GM19397 (cell line): ENCODE data around the gene ATP8A2.
"Not testable (repeated sequence)": the region's sequence is repeated elsewhere in the genome, so short reads cannot be mapped to it uniquely, and the experiment has no call there.

ENCODE experiments used
- ATAC-seq: cut with Tn5 transposase; IDR thresholded peaks from one replicate; pipeline ENCODE4 v1.9.1; 2021; ENCODE audit warnings: mild to moderate bottlenecking, moderate library complexity; ENCODE audit not compliant: unreplicated experiment

ATP8A2 gene

DNA sequence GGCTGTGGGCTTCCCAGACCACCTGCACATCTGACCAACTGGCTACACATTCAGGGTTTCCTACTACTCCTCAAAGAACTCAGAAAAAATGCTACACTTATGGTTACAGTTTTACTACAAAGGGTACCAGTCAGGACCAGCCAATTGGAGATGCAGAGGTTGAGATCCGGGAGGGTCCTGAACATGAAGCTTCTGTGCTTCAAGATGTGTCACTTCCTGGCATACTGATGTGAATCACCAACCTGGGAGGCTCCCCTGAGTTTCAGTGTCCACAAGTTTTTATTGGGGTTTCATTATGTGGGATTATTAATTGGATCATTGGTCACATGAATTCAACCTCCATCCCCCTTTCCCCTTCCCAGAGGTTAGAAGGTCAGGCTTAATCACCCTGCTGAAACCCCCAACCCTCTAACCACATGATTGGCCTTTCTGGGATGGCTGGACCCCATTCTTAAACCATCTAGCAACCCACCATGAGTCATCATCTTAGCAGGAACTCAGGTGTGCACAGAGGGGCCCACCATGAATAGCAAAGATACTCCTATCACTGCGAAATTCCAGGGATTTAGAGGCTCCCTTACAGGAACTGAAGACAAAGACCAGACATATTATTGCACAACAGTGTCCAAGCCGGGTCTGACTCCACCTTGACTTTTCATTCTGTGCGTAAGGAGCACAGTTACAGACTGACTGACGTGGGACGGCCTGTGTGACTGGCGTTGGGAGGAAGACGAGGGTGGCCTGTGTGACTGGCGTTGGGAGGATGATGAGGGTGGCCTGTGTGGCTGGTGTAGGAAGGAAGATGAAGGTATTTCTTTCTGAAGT is 90.7 kb downstream of the ATP8A2 start:
- no peak for ATAC-seq

DNA sequence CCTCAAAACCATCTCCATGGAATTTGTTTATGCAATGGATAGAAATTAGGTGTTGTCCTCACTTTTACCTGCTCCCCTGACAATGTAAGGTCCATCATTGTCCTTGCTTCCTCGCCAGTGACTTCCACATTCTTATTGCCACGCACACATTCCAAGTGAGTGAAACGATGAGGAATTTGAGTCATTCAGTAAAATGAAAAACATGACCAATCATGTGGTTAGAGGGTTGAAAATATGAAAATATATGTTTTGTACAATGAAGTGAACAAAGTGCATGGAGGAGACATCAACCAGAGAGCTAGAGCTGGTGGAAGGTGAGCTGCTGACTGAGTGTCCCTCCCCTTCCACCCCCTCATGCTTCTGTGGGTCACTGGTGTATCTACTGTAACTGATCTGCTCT is 91.7 kb downstream of the ATP8A2 start:
- no peak for ATAC-seq

DNA sequence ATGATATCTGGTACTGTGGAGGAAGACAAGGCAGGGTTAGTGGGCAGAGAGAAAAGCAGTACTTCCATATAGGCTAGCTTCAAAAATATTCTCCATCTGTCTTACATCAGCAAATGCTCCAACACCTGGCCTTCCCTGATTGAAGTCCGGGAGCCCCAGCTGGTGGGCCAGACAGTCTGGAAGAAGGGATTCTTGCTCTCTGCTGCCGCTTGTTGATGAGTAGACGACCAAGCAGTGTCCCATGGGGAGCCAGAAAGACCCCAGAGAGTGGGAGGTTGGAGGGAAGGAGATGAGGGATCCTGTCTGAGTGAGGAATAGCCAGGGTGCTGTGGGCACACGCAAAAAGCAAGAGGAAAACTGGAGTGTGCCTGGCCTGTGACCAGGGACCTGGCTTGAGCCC is 95.1 kb downstream of the ATP8A2 start:
- no peak for ATAC-seq

DNA sequence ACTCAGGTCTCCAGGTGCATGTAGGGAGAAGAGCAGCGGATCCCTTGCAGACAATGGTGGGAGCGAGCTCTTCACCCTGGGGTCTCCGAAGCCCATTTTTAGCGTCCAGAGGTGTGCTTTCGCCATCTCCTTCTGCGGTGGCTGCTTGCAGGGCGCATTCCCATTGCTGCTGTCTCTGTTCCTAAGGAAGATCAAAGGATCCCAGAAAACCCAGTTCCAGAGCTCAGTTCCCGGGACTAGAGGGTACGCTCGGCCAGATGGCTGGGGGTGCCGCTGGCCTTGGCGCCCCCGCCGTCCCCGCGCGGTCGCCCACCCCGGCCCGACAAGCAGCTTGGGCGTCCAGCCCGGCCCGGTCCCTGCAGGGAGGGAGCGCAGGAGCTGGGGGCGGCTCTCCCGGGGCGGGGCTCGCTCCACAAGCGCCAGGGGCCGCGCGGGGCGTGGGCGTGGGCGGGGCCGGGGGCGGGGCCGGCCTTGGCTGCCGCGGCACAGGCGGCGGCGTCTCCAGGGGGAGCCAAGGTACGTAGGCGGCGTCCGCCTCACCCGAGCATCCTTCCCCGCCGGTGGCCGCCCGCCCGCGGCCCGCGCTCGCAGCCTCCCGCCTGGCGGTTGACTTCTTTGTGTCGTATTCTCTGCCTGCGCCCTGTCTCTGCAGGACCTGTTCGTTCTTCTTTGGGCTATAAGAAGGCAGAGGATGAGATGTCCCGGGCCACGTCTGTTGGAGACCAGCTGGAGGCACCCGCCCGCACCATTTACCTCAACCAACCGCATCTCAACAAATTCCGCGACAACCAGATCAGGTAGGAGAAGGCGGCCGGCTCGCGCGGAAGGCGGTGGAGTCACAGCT is 96.8 kb downstream of the ATP8A2 start:
- ATAC-seq: no peak

DNA sequence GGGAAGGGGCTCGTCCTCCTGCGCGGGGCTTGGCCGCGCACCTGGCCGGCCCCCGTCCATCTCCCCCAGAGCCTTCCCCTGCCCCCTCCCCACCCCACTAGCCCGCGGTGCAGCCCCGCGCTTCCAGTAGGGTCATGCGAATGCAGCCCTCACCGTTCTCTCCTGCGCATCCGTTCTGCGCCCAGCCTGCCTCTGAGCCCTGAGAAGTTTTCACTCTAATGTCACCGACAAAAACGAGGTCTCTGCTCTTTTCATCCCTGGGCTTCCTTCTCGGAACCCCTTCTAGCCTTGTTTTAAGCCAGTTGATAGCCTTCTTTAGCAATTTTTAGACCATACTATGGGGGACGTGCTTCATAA is 97.4 kb downstream of the ATP8A2 start:
- ATAC-seq: no peak

DNA sequence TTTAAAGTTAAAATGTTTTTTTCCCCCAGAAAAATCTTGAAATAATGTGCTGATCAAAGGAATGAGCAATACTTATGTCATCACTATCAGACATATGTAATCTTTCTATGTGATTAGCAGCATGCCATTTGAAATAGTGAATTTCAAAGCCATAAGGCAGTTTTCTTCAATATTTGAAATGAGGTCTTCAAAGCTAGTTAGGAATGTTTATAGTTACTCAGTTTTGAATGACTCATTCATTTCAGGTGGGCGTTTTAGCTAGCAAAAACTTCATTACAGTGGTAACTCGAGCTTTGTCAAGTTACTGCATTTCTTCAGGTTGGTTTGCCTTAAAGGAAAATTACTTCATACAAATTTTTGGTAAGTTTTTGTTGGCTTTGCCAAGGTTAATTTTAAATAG is 102.1 kb downstream of the ATP8A2 start:
- ATAC-seq: no peak

DNA sequence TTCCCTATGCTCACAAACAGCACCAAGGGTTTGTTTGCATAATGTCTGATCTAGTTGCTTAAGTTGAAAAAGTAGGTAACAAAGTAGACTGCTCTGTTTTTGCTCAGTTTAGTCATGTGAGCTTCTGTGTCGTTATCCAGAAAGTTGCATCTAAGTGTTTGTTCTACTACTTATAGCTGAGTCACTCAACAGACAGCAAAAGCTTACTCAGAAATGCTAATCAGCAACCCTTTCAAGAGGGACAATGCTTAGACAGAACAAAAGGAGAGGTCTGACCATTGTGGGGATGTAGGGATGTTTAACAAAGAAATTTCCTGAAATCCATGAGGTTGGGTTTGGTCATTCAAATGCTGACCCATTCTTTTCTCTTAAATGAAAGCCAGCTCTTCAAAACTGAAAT is 106.4 kb downstream of the ATP8A2 start:
- ATAC-seq: no peak

DNA sequence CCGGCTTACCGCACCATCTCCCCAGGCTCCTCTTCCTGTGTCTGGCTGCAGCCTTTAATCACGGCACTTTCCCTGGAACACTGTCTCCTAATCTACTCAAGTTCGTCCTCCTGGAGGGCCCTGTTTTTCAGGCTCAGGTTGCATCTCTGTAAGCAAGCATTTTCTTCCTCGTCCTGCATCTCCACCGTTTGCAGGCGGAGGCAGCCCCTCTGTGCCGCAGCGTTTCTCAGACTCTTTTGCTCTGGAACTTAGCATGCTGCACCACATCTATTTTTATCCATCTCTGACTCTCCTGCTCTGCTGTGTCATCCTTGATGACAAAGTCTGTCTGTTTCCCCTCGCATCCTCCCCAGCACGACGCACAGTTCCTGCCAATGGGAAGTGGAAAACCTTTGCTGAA is 117.5 kb downstream of the ATP8A2 start:
- ATAC-seq: no peak

DNA sequence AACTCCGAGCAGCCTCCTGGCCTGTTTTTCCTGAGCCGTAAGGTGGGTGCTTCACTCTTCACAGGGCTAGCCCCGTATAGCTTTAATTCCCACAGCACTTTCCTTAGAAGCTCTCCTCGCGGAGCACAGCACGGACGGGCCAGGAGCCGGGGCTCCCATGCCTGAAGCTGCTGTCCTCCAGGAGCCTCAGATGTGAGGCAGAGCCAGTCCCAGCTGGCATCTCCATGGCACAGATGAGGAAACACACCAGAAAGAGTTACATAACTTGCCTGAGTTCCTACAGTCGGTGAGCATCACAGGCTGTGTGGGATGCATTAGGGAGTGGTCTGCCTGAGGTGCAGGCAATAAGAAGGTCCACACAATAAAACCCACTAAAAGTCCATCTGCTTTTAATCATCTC is 118.5 kb downstream of the ATP8A2 start:
- no peak for ATAC-seq

DNA sequence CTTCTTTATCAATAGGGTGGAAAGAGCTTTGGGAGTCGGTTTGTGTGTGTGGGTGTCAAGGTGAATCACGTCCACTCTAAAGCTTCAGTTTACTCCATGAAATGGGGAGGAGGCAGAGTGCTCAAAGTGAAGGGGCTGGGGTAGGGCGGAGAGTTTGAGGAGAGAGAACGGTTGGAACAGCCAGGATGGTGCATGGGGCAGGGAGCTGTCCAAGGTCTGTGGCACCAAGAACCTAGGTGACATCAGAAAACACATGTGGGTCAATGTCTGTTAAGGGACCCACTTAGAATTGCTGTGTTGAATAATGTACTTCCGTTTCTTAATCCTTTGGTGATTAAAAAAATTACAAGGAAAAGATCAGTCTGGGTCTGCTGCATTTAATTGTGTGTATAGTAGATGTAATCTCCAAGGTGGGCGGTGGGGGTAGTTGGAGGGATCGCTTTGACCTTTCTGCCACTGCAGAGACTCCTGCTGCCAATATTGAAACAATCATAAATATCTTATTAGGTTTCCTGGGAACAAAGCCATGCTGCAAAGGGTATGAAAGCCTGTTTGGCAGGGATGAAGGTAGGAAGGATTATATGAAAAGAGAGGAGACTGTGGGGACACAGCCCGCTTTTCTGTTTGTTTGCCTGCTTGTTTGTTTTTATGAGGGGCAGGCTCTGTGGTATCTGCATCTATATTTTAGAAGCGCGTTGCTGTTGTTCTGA is 122.3 kb downstream of the ATP8A2 start:
- no peak for ATAC-seq

DNA sequence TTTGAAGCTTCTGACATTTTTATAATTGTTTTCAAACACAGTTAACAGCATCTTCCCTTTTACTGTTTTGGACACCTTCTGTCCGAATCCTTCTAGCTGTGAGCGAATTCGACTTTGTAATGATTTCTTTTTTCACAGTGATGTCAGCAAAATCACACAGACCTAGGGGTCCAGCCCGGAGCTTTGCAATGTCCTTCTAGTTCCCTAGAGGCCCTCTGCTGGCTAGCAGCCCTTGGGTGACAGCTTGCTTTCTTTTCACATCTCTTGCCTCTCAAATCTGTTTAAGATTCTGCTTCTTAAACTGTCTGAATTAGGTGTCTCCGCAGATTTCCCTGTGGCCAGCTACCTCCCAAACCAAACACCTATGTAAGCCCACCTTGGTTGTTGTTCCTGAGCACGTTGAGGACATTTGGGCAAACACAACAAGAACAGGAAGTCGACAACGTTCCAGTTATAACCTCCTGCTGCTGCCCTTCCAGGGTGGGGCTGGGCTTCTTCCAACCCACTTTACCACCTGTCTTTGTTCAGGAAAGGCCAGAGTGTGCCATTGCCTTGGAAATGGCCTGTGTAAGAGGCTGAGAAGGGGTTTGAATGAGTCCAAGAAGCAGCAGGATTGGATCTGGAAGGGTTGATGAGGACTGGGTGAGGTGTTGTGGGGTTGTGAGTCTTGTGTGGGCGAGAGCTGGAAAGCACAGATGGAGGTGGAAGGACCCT is 123.1 kb downstream of the ATP8A2 start:
- ATAC-seq: no peak

DNA sequence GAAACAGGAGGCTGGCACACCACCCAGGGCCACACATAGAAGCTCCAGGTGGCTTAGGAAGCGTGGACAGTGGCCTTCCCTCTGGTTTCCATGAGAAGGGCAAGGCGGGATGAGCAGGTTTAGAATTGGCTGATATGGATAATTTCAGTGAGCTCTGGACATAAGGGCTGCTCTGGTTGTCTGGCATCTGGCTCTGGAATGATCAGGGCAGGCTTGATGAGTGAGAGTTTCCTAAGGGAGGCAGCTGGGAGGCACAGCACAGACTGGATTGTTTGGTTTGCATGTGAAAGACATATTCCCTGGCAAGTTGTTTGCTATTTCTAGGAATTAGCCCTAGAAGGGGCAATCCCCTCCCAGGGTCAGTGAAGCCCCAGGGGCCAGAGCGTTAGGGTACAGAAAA is 129.5 kb downstream of the ATP8A2 start:
- ATAC-seq: no peak

DNA sequence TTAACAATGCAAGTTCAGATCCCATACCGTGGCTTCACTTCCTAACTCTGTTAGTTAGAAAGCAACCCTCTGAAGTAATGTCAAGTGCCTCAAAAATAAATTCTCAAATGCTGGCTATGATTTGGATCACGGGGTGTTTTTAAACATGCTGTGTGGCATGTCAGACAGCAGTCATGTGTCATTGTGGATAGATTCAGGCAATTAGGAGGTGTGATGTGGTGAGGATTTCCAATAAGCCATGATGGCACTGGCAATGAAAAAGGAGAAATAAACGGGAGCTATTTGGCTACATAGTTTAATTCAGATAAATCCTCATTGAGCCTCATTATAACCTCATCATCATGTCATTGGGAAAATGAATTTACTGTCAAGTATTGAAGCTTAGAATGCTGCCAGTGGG is 130.3 kb downstream of the ATP8A2 start:
- ATAC-seq: no peak

DNA sequence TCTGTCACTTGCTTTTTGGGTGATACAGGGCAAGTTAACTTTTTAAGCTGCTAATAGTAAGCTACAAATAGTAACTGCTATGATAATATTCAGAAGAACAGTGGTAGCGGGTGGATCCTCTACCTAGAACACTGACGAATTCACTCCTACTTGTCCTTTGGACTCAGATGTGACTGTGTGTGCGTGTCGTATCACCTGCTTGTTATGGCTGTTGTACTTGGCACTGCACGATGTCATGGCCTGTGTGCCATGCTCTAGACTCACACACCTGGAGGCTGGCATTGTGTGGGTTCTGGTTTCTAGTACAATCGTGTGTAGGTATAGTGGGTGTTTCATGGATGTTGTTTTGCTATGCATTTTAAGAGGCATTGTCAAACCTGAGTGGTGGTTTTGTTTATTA is 130.8 kb downstream of the ATP8A2 start:
- ATAC-seq: no peak

DNA sequence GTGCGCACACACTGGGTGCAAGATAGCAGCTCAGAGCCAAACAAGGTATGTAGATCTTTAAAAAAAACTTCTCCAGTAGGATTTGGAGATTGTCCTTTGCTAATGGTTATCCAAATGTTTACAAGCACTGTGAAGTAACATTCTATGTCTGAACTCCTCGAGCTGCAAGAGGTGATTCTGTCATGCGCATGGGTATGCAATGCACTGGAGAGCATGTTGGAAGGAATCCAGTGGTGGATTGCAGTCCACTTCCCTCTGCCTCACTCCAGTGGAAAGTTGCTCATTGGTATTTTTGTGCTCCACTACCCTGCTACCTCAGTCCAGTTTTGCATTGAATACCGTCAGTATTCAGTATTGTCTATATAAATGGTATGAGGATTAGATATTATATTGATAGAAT is 132.1 kb downstream of the ATP8A2 start:
- ATAC-seq: no peak

DNA sequence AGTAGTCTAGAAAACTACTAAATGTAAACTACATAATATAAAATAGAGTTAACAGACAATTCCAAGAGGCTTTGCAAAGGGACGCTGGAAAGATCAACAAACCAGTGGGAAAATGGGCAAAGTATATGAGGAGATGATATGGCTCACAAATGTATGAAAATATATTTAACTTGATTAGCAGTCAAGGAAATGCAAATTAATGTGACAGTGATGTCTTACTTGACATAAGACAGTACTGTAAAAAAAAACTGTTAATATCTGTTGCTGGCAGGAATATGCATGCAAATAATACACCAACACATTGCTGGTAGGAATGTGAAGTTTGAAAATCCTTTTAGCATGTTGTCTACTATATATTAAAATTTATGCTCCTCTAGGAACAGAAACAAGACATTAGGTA is 136.1 kb downstream of the ATP8A2 start:
- ATAC-seq: no peak

DNA sequence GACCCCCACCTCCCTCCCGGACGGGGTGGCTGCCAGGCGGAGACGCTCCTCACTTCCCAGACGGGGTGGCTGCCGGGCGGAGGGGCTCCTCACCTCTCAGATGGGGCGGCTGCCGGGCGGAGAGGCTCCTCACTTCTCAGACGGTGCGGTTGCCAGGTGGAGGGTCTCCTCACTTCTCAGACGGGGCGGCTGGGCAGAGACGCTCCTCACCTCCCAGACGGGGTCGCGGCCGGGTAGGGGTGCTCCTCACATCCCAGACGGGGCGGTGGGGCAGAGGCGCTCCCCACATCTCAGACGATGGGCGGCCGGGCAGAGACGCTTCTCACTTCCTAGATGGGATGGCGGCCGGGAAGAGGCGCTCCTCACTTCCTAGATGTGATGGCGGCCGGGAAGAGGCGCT is 141.3 kb downstream of the ATP8A2 start:
- ATAC-seq: not testable (repeated sequence)

DNA sequence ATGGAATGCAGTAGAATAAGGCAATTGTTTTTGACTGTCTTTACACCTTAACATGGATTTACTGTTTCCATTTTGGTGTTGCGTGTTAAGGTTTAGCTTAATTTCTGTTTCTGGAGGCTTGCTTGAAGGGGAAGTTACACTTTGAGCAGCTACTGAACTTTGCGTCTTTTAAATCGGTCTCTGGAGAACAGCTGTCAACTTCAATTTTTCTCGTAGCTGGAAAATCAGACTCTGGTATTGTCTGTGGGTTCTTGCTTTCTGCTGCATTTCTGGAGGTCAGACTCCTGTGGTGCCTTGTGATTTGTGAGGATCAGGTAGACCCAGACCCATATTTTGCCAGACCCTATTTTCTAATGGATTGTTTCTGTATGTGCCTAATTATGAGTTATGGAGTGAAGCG is 146.7 kb downstream of the ATP8A2 start:
- ATAC-seq: no peak

DNA sequence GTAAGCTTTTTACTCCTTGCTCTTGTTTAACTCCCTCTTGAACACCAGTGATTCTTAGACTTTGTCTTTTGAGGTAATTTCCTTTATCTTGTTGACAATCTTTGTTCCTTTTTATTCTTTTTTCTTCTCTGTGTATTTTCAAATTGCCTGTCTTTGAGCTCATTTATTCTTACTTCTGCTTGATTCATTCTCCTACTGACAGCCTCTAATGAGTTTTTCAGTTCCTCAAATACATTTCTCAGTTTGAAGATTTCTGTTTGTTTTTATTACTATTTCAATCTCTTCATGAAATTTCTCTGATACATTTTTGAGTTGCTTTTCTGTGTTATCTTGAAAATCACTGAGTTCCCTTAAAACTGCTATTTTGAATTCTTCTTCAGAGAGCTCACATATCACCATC is 154.1 kb downstream of the ATP8A2 start:
- ATAC-seq: no peak

DNA sequence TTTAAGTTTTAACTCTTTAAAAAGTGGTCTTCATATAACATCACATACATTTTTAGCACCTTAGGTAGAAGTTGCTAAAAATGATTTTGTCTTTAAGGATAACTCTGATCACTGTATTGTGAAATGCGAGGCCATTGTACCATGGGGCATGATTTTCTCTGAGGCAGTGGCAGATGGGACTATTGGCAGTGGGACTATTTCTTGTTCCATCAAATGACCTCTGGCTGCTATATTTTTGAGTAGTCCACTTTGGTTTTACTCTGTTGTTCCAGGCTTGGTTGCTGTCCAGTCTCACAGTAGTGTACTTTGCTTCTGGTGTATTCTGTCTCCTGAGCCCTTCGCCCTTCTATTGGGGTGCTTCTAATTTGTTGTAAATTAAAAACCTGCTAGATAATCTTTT is 156.5 kb downstream of the ATP8A2 start:
- ATAC-seq: no peak

DNA sequence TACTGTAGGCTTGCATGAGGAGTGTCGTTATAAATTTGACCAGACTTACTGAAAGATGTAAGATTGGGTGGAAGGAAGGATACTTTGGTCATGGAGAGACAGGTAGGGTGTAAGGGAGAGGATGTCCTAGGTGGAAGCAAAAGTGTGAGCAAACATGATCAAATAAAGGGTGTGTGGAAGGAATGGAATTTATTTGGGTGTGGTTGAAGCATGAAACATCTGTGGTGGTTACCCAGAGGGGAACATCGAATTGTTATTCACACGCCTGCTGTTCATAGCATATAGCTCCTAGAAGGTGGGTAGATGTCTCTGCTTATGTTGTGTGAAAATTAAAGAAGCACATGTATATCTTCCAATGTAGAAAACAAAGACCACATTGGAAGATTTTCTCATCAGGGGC is 157.7 kb downstream of the ATP8A2 start:
- no peak for ATAC-seq
